Activated naive CD8-positive, alpha-beta T cell treated with anti-CD3 and anti-CD28 coated beads, Interleukin-2, amount 50 U/mL, for 24 hours (primary cell): ENCODE measurements around the gene GTPBP4.
A peak's percentile ranks its signal among the peaks of the same experiment; 100 is the strongest.
"Not testable (repeated sequence)": the region's sequence is repeated elsewhere in the genome, so short reads cannot be mapped to it uniquely, and the experiment has no call there.

Source experiments
- ATAC-seq: fragments of 150-1000 bp; cut with Tn5 transposase; one replicate; pipeline ENCODE4 v1.10.0; 2021
- DNase-seq: peaks from one replicate; pipeline ENCODE4 v3.0.0; 2021
- H3K27ac Mint-ChIP-seq: one replicate; pipeline ENCODE4 v1.8.0; 2021; ENCODE audit warnings: mild to moderate bottlenecking, mixed read lengths
- H3K27me3 Mint-ChIP-seq: one replicate; pipeline ENCODE4 v1.8.0; 2021; ENCODE audit warnings: mixed read lengths
- H3K36me3 Mint-ChIP-seq: one replicate; pipeline ENCODE4 v1.8.0; 2021; ENCODE audit warnings: low read depth, mixed read lengths
- H3K4me1 Mint-ChIP-seq: one replicate; pipeline ENCODE4 v1.8.0; 2021; ENCODE audit warnings: mixed read lengths
- H3K4me3 Mint-ChIP-seq: one replicate; pipeline ENCODE4 v1.8.0; 2021; ENCODE audit warnings: mild to moderate bottlenecking, moderate library complexity, mixed read lengths
- H3K9me3 Mint-ChIP-seq: one replicate; pipeline ENCODE4 v1.8.0; 2021; ENCODE audit warnings: mixed read lengths

GTPBP4 gene

DNA sequence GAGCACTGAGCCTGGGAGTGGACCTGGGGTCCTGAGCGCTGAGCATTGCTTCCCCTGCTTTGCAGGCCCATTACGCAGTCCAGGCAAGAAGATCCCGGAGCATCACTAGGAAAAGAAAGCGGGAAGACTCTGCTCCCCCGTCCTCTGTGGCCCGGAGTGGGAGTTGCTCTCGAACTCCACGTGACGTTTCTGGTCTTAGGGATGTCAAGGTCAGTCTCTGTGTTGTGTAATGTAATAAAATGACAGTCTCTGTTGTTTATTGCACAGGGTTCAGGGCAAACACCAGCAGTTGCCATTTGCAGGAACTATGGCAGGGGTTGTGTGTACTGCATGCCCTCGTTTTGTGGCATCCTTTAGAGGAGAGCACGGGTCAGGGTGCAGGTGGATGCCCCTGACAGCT lies 27.5 kb downstream of the GTPBP4 start:
- no peak overlapping the region for H3K4me3 Mint-ChIP-seq
- no peaks in the 10 kb centered on the region for H3K27me3 Mint-ChIP-seq
- ATAC-seq (no peak), DNase-seq (no peak)
- H3K4me1 Mint-ChIP-seq = no peaks in the 10 kb centered on the region
- peaks cover 75% of the 10 kb centered on the region for H3K36me3 Mint-ChIP-seq
- H3K27ac Mint-ChIP-seq = no peak overlapping the region
- no peaks in the 10 kb centered on the region for H3K9me3 Mint-ChIP-seq

DNA sequence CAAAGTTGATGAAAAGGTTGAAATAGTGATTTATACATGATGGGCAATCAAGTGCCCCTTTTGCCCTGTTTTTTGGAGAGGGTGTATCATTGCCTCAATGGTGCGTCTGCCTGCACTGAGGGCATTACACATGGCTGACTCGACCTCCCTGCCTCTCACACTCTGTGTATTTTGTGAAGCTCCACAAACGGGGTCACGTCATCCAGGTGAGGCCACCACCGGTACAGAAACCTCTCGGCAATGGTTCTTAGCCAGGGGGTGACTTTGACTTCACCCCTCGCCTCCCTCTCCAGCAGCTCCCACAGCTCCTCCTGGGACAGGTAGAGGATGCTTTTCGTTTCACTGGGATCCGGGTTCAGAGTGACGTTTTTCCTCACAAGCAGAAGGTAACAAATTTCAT lies 31.1 kb downstream of the GTPBP4 start:
- no peaks in the 10 kb centered on the region for H3K4me1 Mint-ChIP-seq
- no peaks in the 10 kb centered on the region for H3K9me3 Mint-ChIP-seq
- no peak overlapping the region for H3K4me3 Mint-ChIP-seq
- H3K27ac Mint-ChIP-seq = no peak overlapping the region
- no peak for DNase-seq
- no peak for ATAC-seq
- no peaks in the 10 kb centered on the region for H3K27me3 Mint-ChIP-seq
- peaks cover 52% of the 10 kb centered on the region for H3K36me3 Mint-ChIP-seq

DNA sequence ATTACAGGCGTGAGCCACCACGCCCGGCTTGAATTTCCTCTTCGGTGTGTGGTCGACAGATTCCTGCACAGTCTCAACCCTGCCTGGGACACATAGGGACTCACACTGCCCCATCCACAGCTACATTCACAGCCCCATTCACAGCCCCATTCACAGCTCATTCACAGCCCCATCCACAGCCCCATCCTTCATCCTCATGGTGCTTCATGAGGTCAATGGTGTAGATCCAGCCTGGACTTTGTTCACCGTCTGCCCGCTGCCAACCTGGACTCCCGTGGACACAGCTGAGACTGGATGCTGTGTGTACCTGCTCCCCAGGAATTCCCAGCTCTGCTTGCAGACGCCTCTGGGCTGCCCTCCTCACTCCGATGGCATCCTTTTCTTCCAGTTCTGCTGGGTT lies 32.2 kb downstream of the GTPBP4 start:
- no peak overlapping the region for H3K27ac Mint-ChIP-seq
- H3K4me3 Mint-ChIP-seq = no peak overlapping the region
- DNase-seq = no peak
- H3K4me1 Mint-ChIP-seq = no peaks in the 10 kb centered on the region
- no peaks in the 10 kb centered on the region for H3K27me3 Mint-ChIP-seq
- no peaks in the 10 kb centered on the region for H3K9me3 Mint-ChIP-seq
- ATAC-seq = peak; percentile 15
- H3K36me3 Mint-ChIP-seq = peaks cover 53% of the 10 kb centered on the region

DNA sequence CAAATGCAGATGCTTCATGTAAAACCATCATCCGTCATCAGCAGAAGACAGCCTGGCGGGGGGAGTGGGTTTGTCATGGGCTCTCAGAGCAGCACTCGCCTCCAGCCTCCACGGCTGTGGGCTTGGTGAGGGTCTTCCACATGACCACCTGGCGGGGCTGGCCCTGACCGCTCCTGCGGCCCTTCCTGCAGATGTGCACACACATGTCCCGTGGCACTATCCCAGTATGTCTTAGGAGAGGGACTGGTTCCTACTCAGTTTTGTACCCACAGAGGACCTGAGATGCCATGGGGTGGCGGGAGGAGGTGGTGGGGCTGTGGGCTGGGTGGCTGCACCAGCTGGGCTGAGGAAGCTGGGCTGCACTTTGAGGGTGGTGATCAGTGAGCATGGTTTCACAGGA lies 32.7 kb downstream of the GTPBP4 start:
- Mint-ChIP-seq H3K4me3 (no peak overlapping the region), H3K9me3 (no peaks in the 10 kb centered on the region), H3K36me3 (peaks cover 51% of the 10 kb centered on the region), H3K27ac (no peak overlapping the region), H3K27me3 (no peaks in the 10 kb centered on the region), H3K4me1 (no peaks in the 10 kb centered on the region)
- ATAC-seq = no peak
- DNase-seq = no peak

DNA sequence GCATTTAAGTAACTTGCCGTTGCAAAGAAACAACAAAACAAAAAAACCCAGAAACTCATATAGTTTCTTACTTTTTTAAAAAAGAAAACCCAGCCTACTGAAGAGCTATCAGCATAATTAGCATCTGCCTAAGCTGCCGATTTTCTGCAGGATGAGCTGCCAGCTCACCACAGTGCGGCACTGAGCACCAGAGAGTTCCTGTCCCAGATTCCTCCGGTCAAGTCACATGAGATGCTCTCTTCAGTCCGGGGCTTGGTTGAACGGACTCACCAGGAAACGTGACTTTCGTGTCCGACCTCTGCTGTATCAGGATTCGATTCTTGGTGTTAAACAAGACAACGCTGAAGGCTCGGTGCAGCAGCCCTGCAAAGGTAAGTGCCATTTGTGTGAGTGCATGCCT lies 34.2 kb downstream of the GTPBP4 start:
- Mint-ChIP-seq H3K9me3 (no peaks in the 10 kb centered on the region), H3K27ac (no peak overlapping the region), H3K27me3 (no peaks in the 10 kb centered on the region), H3K4me1 (no peaks in the 10 kb centered on the region), H3K36me3 (peaks cover 38% of the 10 kb centered on the region), H3K4me3 (no peak overlapping the region)
- ATAC-seq = no peak
- no peak for DNase-seq

DNA sequence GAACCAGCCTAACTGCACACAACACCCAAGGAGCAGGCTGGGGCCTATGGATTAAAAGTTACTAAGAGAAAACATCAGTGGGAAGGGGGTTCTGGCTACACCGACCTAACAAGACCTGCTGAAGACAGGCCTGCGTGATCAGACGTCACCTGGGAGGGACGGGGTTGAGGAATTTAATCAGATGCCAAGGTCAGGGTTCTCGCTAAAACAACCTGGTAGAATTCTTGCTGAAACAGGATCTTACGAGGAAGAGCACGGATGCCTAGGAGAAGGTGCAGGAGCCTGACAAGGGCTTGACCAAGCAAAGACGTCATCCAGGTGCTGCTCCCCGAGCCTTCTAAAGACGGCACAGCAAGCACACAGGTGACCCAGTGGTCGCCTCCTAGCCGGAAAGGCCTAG lies 35.9 kb downstream of the GTPBP4 start:
- Mint-ChIP-seq H3K36me3 (peaks cover 31% of the 10 kb centered on the region), H3K4me3 (no peak overlapping the region), H3K9me3 (no peaks in the 10 kb centered on the region), H3K4me1 (no peaks in the 10 kb centered on the region), H3K27ac (no peak overlapping the region), H3K27me3 (no peaks in the 10 kb centered on the region)
- ATAC-seq = no peak
- DNase-seq = no peak

DNA sequence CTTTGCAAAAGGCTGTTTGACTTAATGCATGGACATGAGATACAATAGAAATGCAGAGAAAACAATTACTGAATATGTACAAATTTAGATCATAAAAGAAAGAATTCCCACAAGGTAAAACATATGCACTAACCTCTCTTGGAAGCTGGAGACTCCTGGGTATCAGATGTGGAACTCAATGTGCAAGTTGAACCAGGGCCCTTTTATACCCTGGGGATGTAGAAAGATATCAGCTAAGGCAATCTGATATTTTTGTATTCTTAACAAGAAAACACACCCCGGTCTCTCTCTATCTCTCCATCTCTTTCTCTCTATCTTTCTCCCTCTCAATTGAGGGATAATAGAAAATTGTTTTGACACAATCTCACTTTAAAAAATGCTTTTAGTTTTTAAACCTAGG lies 37.4 kb downstream of the GTPBP4 start, which contains the start of gene IDI2:
IDI2 (minus strand) TSS at position 177 of the 400 bp plus-strand sequence. CDS start 1,136 bp downstream, outside the sequence.
- Mint-ChIP-seq H3K4me3 (no peak within 1 kb of the TSS), H3K4me1 (no peaks in the 10 kb centered on the region), H3K9me3 (no peaks in the 10 kb centered on the region), H3K27me3 (no peaks in the 10 kb centered on the region), H3K36me3 (peaks cover 18% of the 10 kb centered on the region), H3K27ac (no peak within 1 kb of the TSS)
- no peak for DNase-seq
- no peak for ATAC-seq

DNA sequence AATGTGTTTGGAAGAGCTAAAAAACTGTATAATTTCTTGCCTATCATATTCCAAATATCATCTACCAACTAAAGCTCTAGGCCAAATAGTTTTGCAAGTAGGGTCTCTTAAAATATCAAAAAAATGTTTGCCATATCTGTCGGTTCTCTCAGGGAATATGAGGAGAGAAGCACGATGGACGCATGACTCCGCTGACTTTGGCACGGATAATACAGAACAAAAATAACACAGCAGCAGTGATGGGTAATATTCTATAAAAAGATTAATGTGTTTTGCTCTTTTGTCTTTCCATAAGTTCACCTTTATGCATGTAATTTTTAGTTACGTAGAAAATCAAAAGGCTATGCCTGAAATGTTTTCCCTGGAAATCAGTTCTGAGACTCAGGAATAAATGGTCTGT lies 38.3 kb downstream of the GTPBP4 start:
- Mint-ChIP-seq H3K27ac (no peak overlapping the region), H3K36me3 (peaks cover 14% of the 10 kb centered on the region), H3K27me3 (no peaks in the 10 kb centered on the region), H3K9me3 (no peaks in the 10 kb centered on the region), H3K4me3 (no peak overlapping the region), H3K4me1 (no peaks in the 10 kb centered on the region)
- ATAC-seq (no peak), DNase-seq (no peak)

DNA sequence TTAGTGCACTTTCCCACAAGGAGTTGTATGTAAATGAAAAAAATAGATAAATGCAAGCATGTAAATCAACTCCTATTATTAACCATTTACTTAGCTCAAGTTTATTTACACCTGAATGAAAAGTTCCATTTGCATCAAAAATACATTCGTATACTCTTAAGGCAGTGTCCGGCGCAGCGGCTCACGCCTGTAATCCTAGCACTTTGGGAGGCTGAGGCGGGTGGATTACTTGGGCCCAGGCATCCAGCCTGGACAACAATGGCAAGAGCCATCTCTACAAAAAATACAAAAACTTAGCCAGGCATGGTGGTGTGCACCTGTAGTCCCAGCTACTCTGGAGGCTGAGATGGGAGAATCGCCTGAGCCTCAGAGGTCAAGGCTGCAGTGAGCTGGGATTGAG lies 41.6 kb downstream of the GTPBP4 start:
- DNase-seq (no peak), ATAC-seq (no peak)
- H3K27ac Mint-ChIP-seq = no peak overlapping the region
- H3K27me3 Mint-ChIP-seq = no peaks in the 10 kb centered on the region
- no peaks in the 10 kb centered on the region for H3K9me3 Mint-ChIP-seq
- H3K4me3 Mint-ChIP-seq = no peak overlapping the region
- no peaks in the 10 kb centered on the region for H3K4me1 Mint-ChIP-seq
- peaks cover 12% of the 10 kb centered on the region for H3K36me3 Mint-ChIP-seq

DNA sequence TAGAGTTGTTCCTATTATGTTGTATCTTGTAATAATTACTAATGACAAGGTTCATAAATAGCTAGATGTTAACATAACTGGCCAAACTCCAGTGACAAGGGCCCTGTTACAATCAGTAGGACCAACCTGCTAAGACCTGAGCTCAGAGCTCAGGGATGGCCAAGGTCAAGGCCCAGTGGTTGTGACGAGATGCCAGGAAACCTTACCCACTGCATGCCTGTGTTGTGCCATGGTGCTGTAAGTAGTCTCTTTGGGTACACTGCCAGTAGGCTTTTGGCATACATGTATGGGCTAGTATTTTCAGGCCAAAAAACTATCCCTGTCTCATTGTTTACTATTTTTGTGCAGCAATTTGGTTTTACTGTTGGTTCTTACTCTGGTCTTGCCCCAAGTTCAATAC lies 45.4 kb downstream of the GTPBP4 start:
- Mint-ChIP-seq H3K27me3 (no peaks in the 10 kb centered on the region), H3K4me3 (no peak overlapping the region), H3K36me3 (peaks cover 14% of the 10 kb centered on the region), H3K27ac (no peak overlapping the region), H3K4me1 (peaks cover 2% of the 10 kb centered on the region), H3K9me3 (no peaks in the 10 kb centered on the region)
- DNase-seq (no peak), ATAC-seq (no peak)

DNA sequence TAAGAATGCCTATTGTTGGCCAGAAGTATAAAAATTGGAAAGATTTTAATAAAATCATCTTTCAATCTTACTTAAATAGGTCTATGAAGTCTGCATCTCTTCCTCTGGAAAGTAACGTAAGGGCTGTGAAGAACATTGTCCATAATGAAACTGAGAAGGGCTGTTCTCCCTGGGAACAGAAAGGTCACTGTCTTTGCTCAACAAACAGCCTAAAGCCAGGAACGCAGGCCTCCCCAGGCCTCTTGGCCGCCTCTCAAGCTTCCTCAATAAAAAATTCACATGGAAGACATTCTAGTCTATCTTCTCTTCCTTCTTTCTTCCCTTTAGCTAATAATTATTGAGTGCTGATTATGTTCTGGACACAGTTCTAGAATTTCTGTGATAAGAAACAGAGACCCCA lies 46.5 kb downstream of the GTPBP4 start:
- H3K27me3 Mint-ChIP-seq = no peaks in the 10 kb centered on the region
- H3K4me3 Mint-ChIP-seq = no peak overlapping the region
- ATAC-seq = no peak
- H3K9me3 Mint-ChIP-seq = no peaks in the 10 kb centered on the region
- H3K27ac Mint-ChIP-seq = no peak overlapping the region
- peaks cover 12% of the 10 kb centered on the region for H3K36me3 Mint-ChIP-seq
- no peak for DNase-seq
- H3K4me1 Mint-ChIP-seq = peaks cover 2% of the 10 kb centered on the region

DNA sequence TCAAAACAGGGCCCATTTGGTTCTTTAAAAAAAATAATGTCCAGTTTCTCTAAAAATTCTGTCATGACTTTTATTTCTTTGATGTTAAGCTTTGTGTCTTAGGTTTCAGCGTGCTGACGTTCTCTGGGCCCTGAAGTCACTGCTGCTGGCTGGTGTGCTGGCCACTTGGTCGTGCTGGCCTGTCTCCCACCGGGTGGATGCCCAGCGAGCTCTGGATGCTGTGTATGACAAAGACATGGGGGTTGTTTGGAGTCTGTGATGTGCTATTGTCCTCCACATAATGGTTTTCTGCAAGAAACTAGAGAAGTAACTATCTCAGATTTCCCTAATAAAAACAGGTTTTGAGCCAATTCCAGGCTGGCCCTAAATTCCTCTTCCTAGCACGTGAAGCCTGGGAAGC lies 47.0 kb downstream of the GTPBP4 start:
- H3K36me3 Mint-ChIP-seq = peaks cover 15% of the 10 kb centered on the region
- peaks cover 2% of the 10 kb centered on the region for H3K4me1 Mint-ChIP-seq
- no peak for DNase-seq
- no peak overlapping the region for H3K4me3 Mint-ChIP-seq
- H3K27ac Mint-ChIP-seq = no peak overlapping the region
- ATAC-seq = no peak
- H3K27me3 Mint-ChIP-seq = no peaks in the 10 kb centered on the region
- H3K9me3 Mint-ChIP-seq = no peaks in the 10 kb centered on the region

DNA sequence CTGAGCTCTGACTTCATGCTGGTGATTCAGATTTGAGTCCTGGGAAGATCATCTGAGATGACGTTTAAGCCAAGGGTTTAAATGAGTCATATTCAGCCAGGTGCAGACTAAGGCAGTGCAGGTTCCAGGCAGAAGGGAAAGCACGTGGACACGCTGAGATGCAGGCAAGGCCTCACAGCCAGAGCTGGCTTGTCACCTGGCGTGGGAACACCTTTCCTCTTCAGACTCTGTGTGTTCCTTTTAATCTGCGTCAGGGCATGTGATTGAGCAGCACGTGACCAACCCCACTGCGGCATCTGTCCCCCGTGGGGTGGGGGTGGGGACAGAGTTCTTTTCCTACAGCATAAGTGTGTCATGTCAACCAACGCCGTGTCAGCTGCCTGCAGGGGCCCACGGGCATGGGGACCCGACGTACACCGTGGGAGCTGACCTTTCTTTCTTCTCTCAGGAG lies 48.1 kb downstream of the GTPBP4 start:
- peak overlapping the region; percentile 35 for H3K27ac Mint-ChIP-seq
- H3K4me3 Mint-ChIP-seq = no peak overlapping the region
- no peaks in the 10 kb centered on the region for H3K27me3 Mint-ChIP-seq
- peak; percentile 63 for ATAC-seq
- no peaks in the 10 kb centered on the region for H3K9me3 Mint-ChIP-seq
- DNase-seq = no peak
- H3K36me3 Mint-ChIP-seq = peaks cover 24% of the 10 kb centered on the region
- peaks cover 2% of the 10 kb centered on the region for H3K4me1 Mint-ChIP-seq

DNA sequence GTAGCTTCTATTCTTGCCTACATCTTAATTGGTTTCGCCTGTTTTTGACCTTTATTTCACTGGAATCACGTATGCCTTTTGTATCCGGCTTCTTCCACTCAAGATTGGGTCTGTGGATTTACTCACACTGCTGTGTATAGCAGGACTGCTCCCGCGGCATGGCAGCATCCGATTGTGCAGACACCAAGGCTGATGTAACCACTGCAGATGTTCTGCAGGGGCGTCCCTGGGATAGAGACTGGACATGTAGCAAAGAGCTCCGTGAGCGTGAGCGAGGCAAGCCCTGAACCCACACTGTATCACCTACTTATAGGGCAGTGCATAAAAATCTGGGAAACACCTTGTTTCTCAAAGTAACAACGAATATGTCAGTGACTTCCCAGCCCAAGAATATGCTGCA lies 48.9 kb downstream of the GTPBP4 start:
- H3K9me3 Mint-ChIP-seq = no peaks in the 10 kb centered on the region
- no peak for DNase-seq
- H3K4me1 Mint-ChIP-seq = peaks cover 2% of the 10 kb centered on the region
- no peaks in the 10 kb centered on the region for H3K27me3 Mint-ChIP-seq
- H3K36me3 Mint-ChIP-seq = peaks cover 26% of the 10 kb centered on the region
- no peak overlapping the region for H3K27ac Mint-ChIP-seq
- no peak overlapping the region for H3K4me3 Mint-ChIP-seq
- ATAC-seq = no peak

DNA sequence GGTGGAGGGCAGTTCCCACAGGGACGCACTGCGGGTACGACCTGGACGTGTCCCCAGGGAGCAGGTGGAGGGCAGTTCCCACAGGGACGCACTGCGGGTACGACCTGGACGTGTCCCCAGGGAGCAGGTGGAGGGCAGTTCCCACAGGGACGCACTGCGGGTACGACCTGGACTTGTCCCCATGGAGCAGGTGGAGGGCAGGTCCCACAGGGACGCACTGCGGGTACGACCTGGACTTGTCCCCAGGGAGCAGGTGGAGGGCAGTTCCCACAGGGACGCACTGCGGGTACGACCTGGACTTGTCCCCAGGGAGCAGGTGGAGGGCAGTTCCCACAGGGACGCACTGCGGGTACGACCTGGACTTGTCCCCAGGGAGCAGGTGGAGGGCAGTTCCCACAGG lies 50.5 kb downstream of the GTPBP4 start:
- DNase-seq, ATAC-seq, H3K9me3 Mint-ChIP-seq, H3K4me3 Mint-ChIP-seq, H3K27ac Mint-ChIP-seq, H3K27me3 Mint-ChIP-seq: not testable (repeated sequence)
- H3K36me3 Mint-ChIP-seq = peaks cover 31% of the 10 kb centered on the region
- peaks cover 12% of the 10 kb centered on the region for H3K4me1 Mint-ChIP-seq

DNA sequence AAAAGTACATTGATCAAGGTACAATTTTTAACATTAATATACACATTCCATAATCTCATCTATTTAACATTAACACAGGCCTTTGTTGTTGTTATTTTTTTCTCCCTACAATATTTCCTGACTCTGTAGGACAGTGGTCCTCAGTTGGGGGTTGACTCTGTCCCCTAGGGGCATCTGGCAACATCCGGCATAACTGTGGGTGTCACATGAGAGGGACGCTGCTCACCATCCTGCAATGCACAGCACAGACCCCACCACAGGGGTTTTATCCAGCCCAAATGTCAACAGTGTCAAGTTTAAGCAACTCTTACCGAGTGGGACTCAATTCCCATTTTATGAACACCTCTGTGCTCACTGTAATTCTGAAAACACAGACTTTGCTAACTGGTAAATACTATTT lies 51.9 kb downstream of the GTPBP4 start:
- ATAC-seq (no peak), DNase-seq (no peak)
- Mint-ChIP-seq H3K36me3 (peaks cover 40% of the 10 kb centered on the region), H3K4me1 (peaks cover 25% of the 10 kb centered on the region), H3K27me3 (no peaks in the 10 kb centered on the region), H3K9me3 (no peaks in the 10 kb centered on the region), H3K27ac (no peak overlapping the region), H3K4me3 (no peak overlapping the region)
